Calu3 (cell line): ENCODE data around the gene CAPN8. TPM values are rescaled to one million over a fixed set of nuclear protein-coding genes. Genes with fewer than 3 reads are reported as not detected.

ENCODE experiments used
- BruUV-seq: library from RNA; stranded (reverse); fragments of 400-500 nt; replicated peaks from 2 replicates; lab custom pipeline; 2021; lab: Mats Ljungman, UMichigan
- CTCF ChIA-PET: fragments of 300-600 bp; sonication (Branson Sonifier 250); formaldehyde crosslinking; loops from one replicate; lab custom pipeline; 2022; ENCODE audit warnings: antibody characterized with exemption; lab: Charles Lee
- DNase-seq: peaks from one replicate; pipeline ENCODE4 v3.0.0; 2022
- H3K27ac Mint-ChIP-seq: one replicate; pipeline ENCODE4 v1.8.0; 2022; ENCODE audit warnings: mixed read lengths; ENCODE audit not compliant: unreplicated experiment
- H3K27me3 Mint-ChIP-seq: one replicate; pipeline ENCODE4 v1.8.0; 2022; ENCODE audit warnings: mixed read lengths; ENCODE audit not compliant: unreplicated experiment
- H3K36me3 Mint-ChIP-seq: one replicate; pipeline ENCODE4 v1.8.0; 2022; ENCODE audit warnings: mild to moderate bottlenecking, moderate library complexity, mixed read lengths; ENCODE audit not compliant: insufficient read depth, unreplicated experiment
- H3K4me1 Mint-ChIP-seq: one replicate; pipeline ENCODE4 v1.8.0; 2022; ENCODE audit warnings: mild to moderate bottlenecking, low read depth, mixed read lengths; ENCODE audit not compliant: unreplicated experiment
- H3K4me3 Mint-ChIP-seq: one replicate; pipeline ENCODE4 v1.8.0; 2022; ENCODE audit warnings: mild to moderate bottlenecking, low read depth, moderate library complexity, mixed read lengths; ENCODE audit not compliant: unreplicated experiment
- H3K9me3 Mint-ChIP-seq: one replicate; pipeline ENCODE4 v1.8.0; 2022; ENCODE audit warnings: low read depth, mixed read lengths; ENCODE audit not compliant: unreplicated experiment
- CTCF ChIP-seq: fragments of 200-600 bp; IDR thresholded peaks from one replicate; pipeline ENCODE4 v1.8.0; 2022; ENCODE audit warnings: antibody characterized with exemption; ENCODE audit not compliant: unreplicated experiment
- intact Hi-C: fragments of 100-400 bp; cut with micrococcal nuclease; formaldehyde crosslinking; loops from one replicate; pipeline ENCODE4 v1.10.0; 2022; ENCODE audit not compliant: unreplicated experiment
- total RNA-seq: library from RNA; stranded (reverse); gene quantifications from 2 replicates; pipeline ENCODE4 v1.2.3, GENCODE V29; 2022

The CAPN8 gene
- total RNA-seq, 1 experiment from 2014 or later = 108 TPM

DNA sequence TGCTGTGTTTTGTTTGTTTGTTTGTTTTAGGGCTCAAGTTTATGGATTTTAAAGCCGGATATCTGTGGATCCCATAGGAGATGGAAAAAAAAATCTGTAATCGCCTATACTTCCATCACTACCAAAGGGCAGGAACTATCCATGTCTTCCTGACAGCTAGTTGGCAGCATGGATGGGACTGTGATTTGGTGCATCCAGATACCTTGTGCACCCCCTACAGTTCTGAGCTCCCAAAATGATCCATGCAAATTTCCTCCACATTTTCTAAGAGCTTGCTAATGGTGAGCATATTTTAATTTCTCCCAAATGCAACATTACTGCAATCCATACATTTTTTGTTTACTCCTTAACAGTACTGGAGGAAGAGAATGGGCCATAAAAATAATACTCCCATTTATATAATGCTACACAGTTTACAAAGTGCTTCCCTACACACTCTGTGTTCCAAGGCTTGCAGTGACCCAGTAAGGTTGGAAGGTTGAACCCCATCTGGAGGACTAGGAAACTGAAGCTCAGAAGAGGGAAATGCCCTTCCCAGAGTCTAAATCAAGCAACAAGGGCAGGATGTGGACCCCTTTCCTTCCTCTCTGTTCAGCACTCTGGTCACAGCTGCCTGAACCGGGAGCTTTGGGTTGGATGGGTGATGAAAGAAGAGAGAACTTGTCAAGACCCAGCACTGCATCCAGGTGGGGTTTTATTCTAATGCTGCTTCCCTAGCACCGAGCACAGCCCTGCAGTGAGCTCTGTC is 48.0 kb downstream of the CAPN8 start:
- Mint-ChIP-seq H3K27me3 (no peaks in the 10 kb centered on the region), H3K9me3 (no peaks in the 10 kb centered on the region), H3K27ac (no peak overlapping the region), H3K4me1 (peaks cover 6% of the 10 kb centered on the region), H3K4me3 (no peak overlapping the region), H3K36me3 (peaks cover 25% of the 10 kb centered on the region)
- TSS peak; percentile 16 for BruUV-seq
- DNase-seq = no peak
- no peak for TF ChIP-seq CTCF
- intact Hi-C loops = no loop called here
- CTCF ChIA-PET = no interaction called here

- H3K36me3 Mint-ChIP-seq = peaks cover 17% of the 10 kb centered on the region
- no peak overlapping the region for H3K4me3 Mint-ChIP-seq
- H3K27ac Mint-ChIP-seq = no peak overlapping the region
- H3K27me3 Mint-ChIP-seq = no peaks in the 10 kb centered on the region
- intact Hi-C loops = no loop called here
- H3K4me1 Mint-ChIP-seq = no peaks in the 10 kb centered on the region
- no peak for DNase-seq
- H3K9me3 Mint-ChIP-seq = no peaks in the 10 kb centered on the region
- CTCF ChIA-PET = no interaction called here
- no TSS peak for BruUV-seq
- no peak for TF ChIP-seq CTCF
These were observed 48.9 kb downstream of the CAPN8 start for GRCh38 chr1:223616586-223616985.

DNA sequence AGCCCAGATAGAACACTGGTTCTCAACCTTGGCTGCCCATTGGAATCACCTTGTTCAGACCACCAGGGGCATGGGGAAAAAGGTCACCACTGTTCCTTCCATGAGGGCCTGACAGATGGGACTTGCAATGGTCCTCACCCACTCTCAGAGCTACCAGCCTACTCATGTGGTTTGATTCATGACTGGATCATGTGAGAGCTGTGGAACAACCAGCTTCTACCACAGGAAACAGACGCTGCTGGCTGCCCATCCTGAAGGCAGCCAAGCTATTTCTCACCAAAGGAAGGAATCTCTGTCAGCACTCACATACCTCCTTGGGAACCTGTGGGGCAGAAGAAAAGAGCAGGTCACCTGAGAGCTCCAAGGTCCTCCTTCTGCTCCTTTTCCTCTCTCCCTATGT is 53.6 kb downstream of the CAPN8 start:
- no peaks in the 10 kb centered on the region for H3K4me1 Mint-ChIP-seq
- CTCF ChIA-PET = interaction anchor here (3.5 kb wide), 1 partner anchor 55 kb away, joined by 22 read pairs; no protein-coding TSS in a partner anchor
- peaks cover 8% of the 10 kb centered on the region for H3K36me3 Mint-ChIP-seq
- no peak for TF ChIP-seq CTCF
- no peak overlapping the region for H3K27ac Mint-ChIP-seq
- BruUV-seq = no TSS peak
- intact Hi-C loops = no loop called here
- H3K4me3 Mint-ChIP-seq = no peak overlapping the region
- H3K27me3 Mint-ChIP-seq = no peaks in the 10 kb centered on the region
- no peak for DNase-seq
- H3K9me3 Mint-ChIP-seq = no peaks in the 10 kb centered on the region

- CTCF ChIA-PET = interaction anchor here (1.4 to 3.5 kb wide), 2 partner anchors 53 to 74 kb away, joined by 4 to 22 read pairs; no protein-coding TSS in a partner anchor
- Mint-ChIP-seq H3K4me1 (no peaks in the 10 kb centered on the region), H3K4me3 (no peak overlapping the region), H3K36me3 (peaks cover 8% of the 10 kb centered on the region), H3K9me3 (no peaks in the 10 kb centered on the region), H3K27ac (no peak overlapping the region), H3K27me3 (no peaks in the 10 kb centered on the region)
- no peak for DNase-seq
- intact Hi-C loops = no loop called here
- no peak for TF ChIP-seq CTCF
- no TSS peak for BruUV-seq
These were observed 55.5 kb downstream of the CAPN8 start for GRCh38 chr1:223609977-223610376.
